CD4-positive, alpha-beta T cell (primary cell): Measurements from ENCODE around the gene FKBP1A. TPM values are rescaled to one million over a fixed set of nuclear protein-coding genes. Genes with fewer than 3 reads are reported as not detected.

Experiments
- ATAC-seq: fragments of 200-7000 bp; cut with Tn5 transposase; one replicate; pipeline ENCODE4 v1.10.0; 2022; ENCODE audit warnings: mild to moderate bottlenecking; ENCODE audit not compliant: poor library complexity
- CTCF ChIA-PET: fragments of 350-600 bp; sonication (Branson Sonifier 250); formaldehyde crosslinking; loops from one replicate; lab custom pipeline; 2021; ENCODE audit warnings: antibody characterized with exemption, inconsistent platforms; lab: Charles Lee
- POLR2A ChIA-PET: fragments of 350-600 bp; sonication (Branson Sonifier 250); formaldehyde crosslinking; loops from one replicate; lab custom pipeline; 2021; ENCODE audit warnings: antibody characterized with exemption, inconsistent platforms; lab: Charles Lee
- DNase-seq, 14 experiments: peaks; one replicate each; pipeline ENCODE4 v3.0.0-alpha.2; 2013 to 2020; ENCODE audit warnings: mixed read lengths in 2 of 14
- H3K27ac ChIP-seq, 2 donors: one replicate each; pipeline versions ENCODE4 v1.5.1 to v1.7.0; 2013; ENCODE audit warnings: low read length in 2 of 2, low read depth in 1 of 2, mild to moderate bottlenecking in 1 of 2
- H3K27me3 ChIP-seq, 2 experiments: 1 replicate in 1 of 2; 2 replicates in 1 of 2; pipeline versions ENCODE4 v1.6.1 to v1.7.0; 2013; ENCODE audit warnings: low read length in 2 of 2, control low read depth in 1 of 2, mild to moderate bottlenecking in 1 of 2, moderate library complexity in 1 of 2; ENCODE audit not compliant: insufficient read depth in 2 of 2, control insufficient read depth in 1 of 2
- H3K36me3 ChIP-seq: one replicate; pipeline ENCODE4 v1.6.1; 2013; ENCODE audit warnings: low read length, control low read depth; ENCODE audit not compliant: insufficient read depth
- H3K4me1 ChIP-seq: one replicate; pipeline ENCODE4 v1.6.1; 2013; ENCODE audit warnings: low read length, control low read depth; ENCODE audit not compliant: insufficient read depth
- H3K4me3 ChIP-seq: one replicate; pipeline ENCODE4 v1.5.1; 2013; ENCODE audit warnings: mild to moderate bottlenecking, low read length, moderate library complexity
- H3K9me3 ChIP-seq, 2 experiments: 1 replicate in 1 of 2; 2 replicates in 1 of 2; pipeline versions ENCODE4 v1.6.1 to v1.7.0; 2013; ENCODE audit warnings: low read length in 2 of 2, mild to moderate bottlenecking in 2 of 2, control low read depth in 1 of 2, moderate library complexity in 1 of 2; ENCODE audit not compliant: control insufficient read depth in 1 of 2, insufficient read depth in 1 of 2
- H3K27ac Mint-ChIP-seq: one replicate; pipeline ENCODE4 v1.8.0; 2020; ENCODE audit warnings: mixed read lengths
- H3K27me3 Mint-ChIP-seq: one replicate; pipeline ENCODE4 v1.8.0; 2021; ENCODE audit warnings: mixed read lengths
- H3K36me3 Mint-ChIP-seq: one replicate; pipeline ENCODE4 v1.8.0; 2021; ENCODE audit warnings: low read depth, mixed read lengths
- H3K4me1 Mint-ChIP-seq: one replicate; pipeline ENCODE4 v1.8.0; 2021; ENCODE audit warnings: low read depth, mixed read lengths
- H3K4me3 Mint-ChIP-seq: one replicate; pipeline ENCODE4 v1.8.0; 2020; ENCODE audit warnings: mild to moderate bottlenecking, mixed read lengths
- H3K9me3 Mint-ChIP-seq: one replicate; pipeline ENCODE4 v1.8.0; 2020; ENCODE audit warnings: mixed read lengths
- intact Hi-C, 2 experiments: fragments of 100-400 bp; cut with DNase I in 1 of 2; cut with micrococcal nuclease in 1 of 2; formaldehyde crosslinking; loops; one replicate each; pipeline versions ENCODE4 v1.15.1 to v1.9.0; 2023 to 2025; cut with DNase I, micrococcal nuclease
- polyA plus RNA-seq, 2 donors: library from polyadenylated mRNA; unstranded; fragments of 120-200 nt; gene quantifications; one replicate each; pipeline ENCODE4 v1.2.1, GENCODE V29; 2013
- total RNA-seq, 174 experiments: library from RNA in 2 of 174; stranded (reverse) in 2 of 174; gene quantifications; one replicate each; pipeline ENCODE4 v1.2.3 and lab custom pipeline; 2021 to 2026
- TF ChIP-seq, protein P1 (sequence below): fragments of 200-600 bp; IDR thresholded peaks from one replicate; pipeline ENCODE4 v1.8.0; 2022; ENCODE audit warnings: antibody characterized with exemption, mild to moderate bottlenecking

The FKBP1A gene
- total RNA-seq (10 to 100 TPM; 43.3 to 45.4 TPM), total RNA-seq (lab: John Stamatoyannopoulos, UW) (26.2 to 149 (median 60.7) reads per million in 172 experiments)
- 132 TPM for polyA plus RNA-seq (2013, experiment 1 of 2)
- 134 TPM for polyA plus RNA-seq (2013, experiment 2 of 2)

- H3K4me1 ChIP-seq, result peaks cover 60% of the 10 kb centered on the region
- H3K36me3 ChIP-seq, result no peaks in the 10 kb centered on the region
- peak within 1 kb of the TSS; percentile 85 for H3K4me3 ChIP-seq
- Mint-ChIP-seq H3K9me3 (no peaks in the 10 kb centered on the region), H3K27me3 (no peaks in the 10 kb centered on the region), H3K27ac (peak within 1 kb of the TSS; percentile 89), H3K4me3 (peak within 1 kb of the TSS; percentile 98), H3K4me1 (peaks cover 62% of the 10 kb centered on the region), H3K36me3 (peaks cover 11% of the 10 kb centered on the region)
- TF ChIP-seq, protein P1, sequence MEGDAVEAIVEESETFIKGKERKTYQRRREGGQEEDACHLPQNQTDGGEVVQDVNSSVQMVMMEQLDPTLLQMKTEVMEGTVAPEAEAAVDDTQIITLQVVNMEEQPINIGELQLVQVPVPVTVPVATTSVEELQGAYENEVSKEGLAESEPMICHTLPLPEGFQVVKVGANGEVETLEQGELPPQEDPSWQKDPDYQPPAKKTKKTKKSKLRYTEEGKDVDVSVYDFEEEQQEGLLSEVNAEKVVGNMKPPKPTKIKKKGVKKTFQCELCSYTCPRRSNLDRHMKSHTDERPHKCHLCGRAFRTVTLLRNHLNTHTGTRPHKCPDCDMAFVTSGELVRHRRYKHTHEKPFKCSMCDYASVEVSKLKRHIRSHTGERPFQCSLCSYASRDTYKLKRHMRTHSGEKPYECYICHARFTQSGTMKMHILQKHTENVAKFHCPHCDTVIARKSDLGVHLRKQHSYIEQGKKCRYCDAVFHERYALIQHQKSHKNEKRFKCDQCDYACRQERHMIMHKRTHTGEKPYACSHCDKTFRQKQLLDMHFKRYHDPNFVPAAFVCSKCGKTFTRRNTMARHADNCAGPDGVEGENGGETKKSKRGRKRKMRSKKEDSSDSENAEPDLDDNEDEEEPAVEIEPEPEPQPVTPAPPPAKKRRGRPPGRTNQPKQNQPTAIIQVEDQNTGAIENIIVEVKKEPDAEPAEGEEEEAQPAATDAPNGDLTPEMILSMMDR, result no peak
- intact Hi-C loops, result loop anchor here (1.0 to 10.0 kb wide), 8 partner anchors 44 to 712 kb away; partner anchors contain the start of genes NSFL1C (in 2 of the 2), RAD21L1 (in 1 of the 2) and STK35 (in 1 of the 2)
- peak; percentile 83 for ATAC-seq
- DNase-seq, result peak; percentile 84 to 97 (median 92)
- CTCF ChIA-PET, result interaction anchor here (3.4 kb wide), 1 partner anchor 74 kb away, joined by 13 read pairs; the partner anchor contains the start of gene NSFL1C
- POLR2A ChIA-PET, result interaction anchor here (0.8 to 2.6 kb wide), 6 partner anchors 8 to 92 kb away, joined by 3 to 11 read pairs (median 5); partner anchors contain the start of gene NSFL1C
- peak within 1 kb of the TSS; percentile 37 to 72 for H3K27ac ChIP-seq
- peaks cover 0 to 7% of the 10 kb centered on the region in 2 experiments for H3K9me3 ChIP-seq
- no peaks in the 10 kb centered on the region for H3K27me3 ChIP-seq
Measured at GRCh38 chr20:1392693-1393506, at the start of gene FKBP1A. TSS of gene FKBP1A (minus strand) at chr20:1393054. CDS start at chr20:1392998, 56 bp downstream.

GRCh38 chr20:1442304-1442703 lies 49.5 kb upstream of the FKBP1A start:
- no peaks in the 10 kb centered on the region for H3K9me3 ChIP-seq
- TF ChIP-seq, protein P1, result no peak
- H3K4me1 ChIP-seq, result peaks cover 12% of the 10 kb centered on the region
- ATAC-seq (no peak), DNase-seq (no peak)
- H3K4me3 Mint-ChIP-seq, result no peak overlapping the region
- intact Hi-C loops, result no loop called here
- peaks cover 64% of the 10 kb centered on the region for H3K36me3 Mint-ChIP-seq
- no peaks in the 10 kb centered on the region for H3K27me3 ChIP-seq
- no peak overlapping the region for H3K27ac ChIP-seq
- peaks cover 27% of the 10 kb centered on the region for H3K4me1 Mint-ChIP-seq
- no peak overlapping the region for H3K4me3 ChIP-seq
- H3K27me3 Mint-ChIP-seq, result no peaks in the 10 kb centered on the region
- no peaks in the 10 kb centered on the region for H3K9me3 Mint-ChIP-seq
- H3K27ac Mint-ChIP-seq, result no peak overlapping the region
- H3K36me3 ChIP-seq, result peaks cover 63% of the 10 kb centered on the region
- POLR2A ChIA-PET, result no interaction called here
- CTCF ChIA-PET, result no interaction called here

- Mint-ChIP-seq H3K27me3 (no peaks in the 10 kb centered on the region), H3K9me3 (no peaks in the 10 kb centered on the region), H3K4me1 (peaks cover 33% of the 10 kb centered on the region), H3K27ac (peak overlapping the region; percentile 13), H3K36me3 (peaks cover 53% of the 10 kb centered on the region), H3K4me3 (no peak overlapping the region)
- ChIA-PET CTCF (interaction anchor here (0.9 kb wide), 1 partner anchor 44 kb away, joined by 3 read pairs; no protein-coding TSS in a partner anchor), POLR2A (no interaction called here)
- H3K27ac ChIP-seq, result no peak overlapping the region
- intact Hi-C loops, result no loop called here
- no peak overlapping the region for H3K4me3 ChIP-seq
- ATAC-seq, result peak; percentile 32
- H3K27me3 ChIP-seq, result no peaks in the 10 kb centered on the region
- H3K36me3 ChIP-seq, result peaks cover 51% of the 10 kb centered on the region
- TF ChIP-seq, protein P1, result no peak
- no peaks in the 10 kb centered on the region for H3K9me3 ChIP-seq
- peaks cover 15% of the 10 kb centered on the region for H3K4me1 ChIP-seq
- peak in 1 of 14 experiments; percentile 4 for DNase-seq
Measured at GRCh38 chr20:1441133-1441532, 48.3 kb upstream of the FKBP1A start.
